Parathyroid adenoma (tissue), 2 donors: ENCODE data around the gene GMEB2.
A peak's percentile ranks its signal among the peaks of the same experiment; 100 is the strongest.
"Not testable (repeated sequence)": the region's sequence is repeated elsewhere in the genome, so short reads cannot be mapped to it uniquely, and the experiment has no call there.

Experiments
- H2AFZ ChIP-seq: fragments of 300-600 bp; sonication (generic); one replicate; pipeline ENCODE4 v1.7.0; 2017; ENCODE audit warnings: antibody characterized with exemption, mild to moderate bottlenecking
- H3K27ac ChIP-seq: fragments of 300-600 bp; sonication (generic); one replicate; pipeline ENCODE4 v1.7.0; 2017
- H3K27me3 ChIP-seq: fragments of 300-600 bp; sonication (generic); one replicate; pipeline ENCODE4 v1.7.0; 2017; ENCODE audit warnings: low read length; ENCODE audit not compliant: control insufficient read depth, insufficient read depth
- H3K36me3 ChIP-seq: fragments of 300-600 bp; sonication (generic); one replicate; pipeline ENCODE4 v1.7.0; 2017; ENCODE audit warnings: low read length; ENCODE audit not compliant: control insufficient read depth, insufficient read depth
- H3K4me1 ChIP-seq: fragments of 300-600 bp; sonication (generic); one replicate; pipeline ENCODE4 v1.7.0; 2017; ENCODE audit warnings: control low read depth
- H3K4me2 ChIP-seq: fragments of 300-600 bp; sonication (generic); one replicate; pipeline ENCODE4 v1.7.0; 2017; ENCODE audit warnings: low read length
- H3K4me3 ChIP-seq: fragments of 300-600 bp; sonication (generic); one replicate; pipeline ENCODE4 v1.7.0; 2017; ENCODE audit warnings: low read depth, low read length
- H3K79me2 ChIP-seq: fragments of 300-600 bp; sonication (generic); one replicate; pipeline ENCODE4 v1.7.0; 2017; ENCODE audit warnings: control low read depth
- H3K9ac ChIP-seq: fragments of 300-600 bp; sonication (generic); one replicate; pipeline ENCODE4 v1.7.0; 2017; ENCODE audit warnings: mild to moderate bottlenecking
- H3K9me3 ChIP-seq: fragments of 300-600 bp; sonication (generic); one replicate; pipeline ENCODE4 v1.7.0; 2017; ENCODE audit warnings: low read length; ENCODE audit not compliant: control insufficient read depth
- TF ChIP-seq, protein P1 (sequence below): fragments of 300-600 bp; sonication (generic); IDR thresholded peaks from one replicate; pipeline ENCODE4 v1.7.0; 2017; ENCODE audit warnings: antibody characterized with exemption, mild to moderate bottlenecking
- donor health status: primary hyperparathyroidism.

The GMEB2 gene

DNA sequence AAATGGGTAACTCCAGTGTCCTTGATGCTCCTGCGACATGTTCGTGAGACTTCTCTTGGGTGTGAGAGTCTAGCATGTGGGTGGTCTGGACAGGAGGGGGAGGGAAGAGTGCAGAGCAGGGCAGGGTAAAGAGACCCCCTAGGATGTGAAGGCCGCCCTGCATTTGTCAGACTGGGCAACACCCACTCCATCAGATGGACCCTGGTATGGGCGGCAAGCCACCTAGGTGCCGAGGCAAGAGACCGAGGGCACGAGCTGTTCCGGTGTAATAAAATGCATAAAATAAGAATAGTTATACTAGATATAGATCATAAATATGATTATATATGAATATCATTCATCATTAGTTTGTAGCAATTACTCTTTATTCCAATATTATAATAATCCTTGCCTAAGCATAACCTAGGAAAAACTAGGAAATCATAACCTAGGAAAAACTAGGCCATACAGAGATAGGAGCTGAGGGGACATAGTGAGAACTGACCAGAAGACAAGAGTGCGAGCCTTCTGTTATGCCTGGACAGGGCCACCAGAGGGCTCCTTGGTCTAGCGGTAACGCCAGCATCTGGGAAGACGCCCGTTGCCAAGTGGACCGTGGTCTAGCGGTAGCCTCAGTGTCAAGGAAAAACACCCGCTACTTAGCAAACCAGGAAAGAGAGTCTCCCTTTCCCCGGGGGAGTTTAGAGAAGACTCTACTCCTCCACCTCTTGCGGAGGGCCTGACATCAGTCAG, 12.9 kb downstream of the GMEB2 start:
- H2AFZ ChIP-seq, H3K27me3 ChIP-seq, H3K36me3 ChIP-seq, H3K9ac ChIP-seq, H3K4me2 ChIP-seq, H3K4me1 ChIP-seq, H3K4me3 ChIP-seq, H3K27ac ChIP-seq, H3K9me3 ChIP-seq: not testable (repeated sequence)
- TF ChIP-seq, protein P1, sequence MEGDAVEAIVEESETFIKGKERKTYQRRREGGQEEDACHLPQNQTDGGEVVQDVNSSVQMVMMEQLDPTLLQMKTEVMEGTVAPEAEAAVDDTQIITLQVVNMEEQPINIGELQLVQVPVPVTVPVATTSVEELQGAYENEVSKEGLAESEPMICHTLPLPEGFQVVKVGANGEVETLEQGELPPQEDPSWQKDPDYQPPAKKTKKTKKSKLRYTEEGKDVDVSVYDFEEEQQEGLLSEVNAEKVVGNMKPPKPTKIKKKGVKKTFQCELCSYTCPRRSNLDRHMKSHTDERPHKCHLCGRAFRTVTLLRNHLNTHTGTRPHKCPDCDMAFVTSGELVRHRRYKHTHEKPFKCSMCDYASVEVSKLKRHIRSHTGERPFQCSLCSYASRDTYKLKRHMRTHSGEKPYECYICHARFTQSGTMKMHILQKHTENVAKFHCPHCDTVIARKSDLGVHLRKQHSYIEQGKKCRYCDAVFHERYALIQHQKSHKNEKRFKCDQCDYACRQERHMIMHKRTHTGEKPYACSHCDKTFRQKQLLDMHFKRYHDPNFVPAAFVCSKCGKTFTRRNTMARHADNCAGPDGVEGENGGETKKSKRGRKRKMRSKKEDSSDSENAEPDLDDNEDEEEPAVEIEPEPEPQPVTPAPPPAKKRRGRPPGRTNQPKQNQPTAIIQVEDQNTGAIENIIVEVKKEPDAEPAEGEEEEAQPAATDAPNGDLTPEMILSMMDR, result peak; percentile 22
- peaks cover 39% of the 10 kb centered on the region for H3K79me2 ChIP-seq

GRCh38 chr20:63612276-63612931, 14.5 kb downstream of the GMEB2 start:
- H3K27ac ChIP-seq, result no peak overlapping the region

GRCh38 chr20:63611646-63612045, 15.3 kb downstream of the GMEB2 start:
- H3K36me3 ChIP-seq, result no peaks in the 10 kb centered on the region
- TF ChIP-seq, protein P1, result no peak
- H3K4me2 ChIP-seq, result no peak overlapping the region
- peaks cover 40% of the 10 kb centered on the region for H3K79me2 ChIP-seq
- no peak overlapping the region for H2AFZ ChIP-seq
- no peaks in the 10 kb centered on the region for H3K9me3 ChIP-seq
- no peak overlapping the region for H3K9ac ChIP-seq
- H3K4me3 ChIP-seq, result no peak overlapping the region
- H3K27ac ChIP-seq, result no peak overlapping the region
- no peaks in the 10 kb centered on the region for H3K4me1 ChIP-seq
- no peaks in the 10 kb centered on the region for H3K27me3 ChIP-seq

More at GRCh38 chr20:63612276-63612931, 14.5 kb downstream of the GMEB2 start:
- Histone ChIP-seq H3K27me3 (no peaks in the 10 kb centered on the region), H3K9ac (no peak overlapping the region), H3K36me3 (no peaks in the 10 kb centered on the region), H3K4me2 (no peak overlapping the region), H3K9me3 (no peaks in the 10 kb centered on the region), H3K4me1 (no peaks in the 10 kb centered on the region), H3K4me3 (no peak overlapping the region), H3K79me2 (peaks cover 38% of the 10 kb centered on the region), H2AFZ (no peak overlapping the region)
- TF ChIP-seq, protein P1, result no peak

GRCh38 chr20:63610581-63611435, 16.1 kb downstream of the GMEB2 start:
- no peak overlapping the region for H2AFZ ChIP-seq
- TF ChIP-seq, protein P1, result no peak
- no peaks in the 10 kb centered on the region for H3K36me3 ChIP-seq
- H3K27ac ChIP-seq, result no peak overlapping the region
- H3K4me2 ChIP-seq, result no peak overlapping the region
- no peaks in the 10 kb centered on the region for H3K9me3 ChIP-seq
- no peak overlapping the region for H3K4me3 ChIP-seq
- H3K9ac ChIP-seq, result no peak overlapping the region
- no peaks in the 10 kb centered on the region for H3K27me3 ChIP-seq
- H3K79me2 ChIP-seq, result peaks cover 43% of the 10 kb centered on the region
- no peaks in the 10 kb centered on the region for H3K4me1 ChIP-seq
